ENCODE data around the gene KCNAB1.

DNA sequence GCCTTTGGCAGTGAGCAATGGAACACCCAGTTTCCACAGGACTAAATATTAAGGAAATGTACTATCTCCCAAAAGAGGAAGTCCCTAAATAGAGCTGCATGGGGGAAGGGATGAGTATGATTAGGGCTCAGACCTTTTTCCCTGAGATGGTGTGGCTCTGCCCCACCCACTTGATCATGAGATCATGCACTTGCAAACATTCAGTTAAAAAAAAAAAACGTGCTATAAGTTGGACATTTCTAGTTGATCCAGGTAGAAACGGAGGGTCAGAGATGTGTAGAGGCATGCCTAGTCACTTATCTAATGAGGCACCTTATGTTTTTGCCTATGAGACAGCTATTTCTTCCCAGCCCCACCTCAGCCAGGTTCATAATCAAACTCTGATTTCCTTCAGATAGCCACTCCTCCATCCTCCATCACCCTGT, 459.1 kb downstream of the KCNAB1 start:
- TF ChIP-seq, protein P1, sequence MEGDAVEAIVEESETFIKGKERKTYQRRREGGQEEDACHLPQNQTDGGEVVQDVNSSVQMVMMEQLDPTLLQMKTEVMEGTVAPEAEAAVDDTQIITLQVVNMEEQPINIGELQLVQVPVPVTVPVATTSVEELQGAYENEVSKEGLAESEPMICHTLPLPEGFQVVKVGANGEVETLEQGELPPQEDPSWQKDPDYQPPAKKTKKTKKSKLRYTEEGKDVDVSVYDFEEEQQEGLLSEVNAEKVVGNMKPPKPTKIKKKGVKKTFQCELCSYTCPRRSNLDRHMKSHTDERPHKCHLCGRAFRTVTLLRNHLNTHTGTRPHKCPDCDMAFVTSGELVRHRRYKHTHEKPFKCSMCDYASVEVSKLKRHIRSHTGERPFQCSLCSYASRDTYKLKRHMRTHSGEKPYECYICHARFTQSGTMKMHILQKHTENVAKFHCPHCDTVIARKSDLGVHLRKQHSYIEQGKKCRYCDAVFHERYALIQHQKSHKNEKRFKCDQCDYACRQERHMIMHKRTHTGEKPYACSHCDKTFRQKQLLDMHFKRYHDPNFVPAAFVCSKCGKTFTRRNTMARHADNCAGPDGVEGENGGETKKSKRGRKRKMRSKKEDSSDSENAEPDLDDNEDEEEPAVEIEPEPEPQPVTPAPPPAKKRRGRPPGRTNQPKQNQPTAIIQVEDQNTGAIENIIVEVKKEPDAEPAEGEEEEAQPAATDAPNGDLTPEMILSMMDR (IDR thresholded peaks at IDR 0.05; ENCODE audit: low read depth, low read length, missing input control), result no peak
- TF ChIP-seq RAD21 (IDR thresholded peaks at IDR 0.05), result no peak
- TF ChIP-seq FOXA1 (IDR thresholded peaks at IDR 0.05), result no peak
- TF ChIP-seq HNF4G (IDR thresholded peaks at IDR 0.05), result no peak
- TF ChIP-seq, protein P2, sequence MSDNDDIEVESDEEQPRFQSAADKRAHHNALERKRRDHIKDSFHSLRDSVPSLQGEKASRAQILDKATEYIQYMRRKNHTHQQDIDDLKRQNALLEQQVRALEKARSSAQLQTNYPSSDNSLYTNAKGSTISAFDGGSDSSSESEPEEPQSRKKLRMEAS (IDR thresholded peaks at IDR 0.05), result no peak
- TF ChIP-seq GABPA (IDR thresholded peaks at IDR 0.05 in 1 of 2, conservative IDR thresholded peaks at IDR 0.05 in 1 of 2), result no peak
- no peak for TF ChIP-seq ZBTB33 (IDR thresholded peaks at IDR 0.05)
- no peak for TF ChIP-seq SP1 (IDR thresholded peaks at IDR 0.05)
- TF ChIP-seq JUND (IDR thresholded peaks at IDR 0.05), result no peak
- TF ChIP-seq, protein P3, sequence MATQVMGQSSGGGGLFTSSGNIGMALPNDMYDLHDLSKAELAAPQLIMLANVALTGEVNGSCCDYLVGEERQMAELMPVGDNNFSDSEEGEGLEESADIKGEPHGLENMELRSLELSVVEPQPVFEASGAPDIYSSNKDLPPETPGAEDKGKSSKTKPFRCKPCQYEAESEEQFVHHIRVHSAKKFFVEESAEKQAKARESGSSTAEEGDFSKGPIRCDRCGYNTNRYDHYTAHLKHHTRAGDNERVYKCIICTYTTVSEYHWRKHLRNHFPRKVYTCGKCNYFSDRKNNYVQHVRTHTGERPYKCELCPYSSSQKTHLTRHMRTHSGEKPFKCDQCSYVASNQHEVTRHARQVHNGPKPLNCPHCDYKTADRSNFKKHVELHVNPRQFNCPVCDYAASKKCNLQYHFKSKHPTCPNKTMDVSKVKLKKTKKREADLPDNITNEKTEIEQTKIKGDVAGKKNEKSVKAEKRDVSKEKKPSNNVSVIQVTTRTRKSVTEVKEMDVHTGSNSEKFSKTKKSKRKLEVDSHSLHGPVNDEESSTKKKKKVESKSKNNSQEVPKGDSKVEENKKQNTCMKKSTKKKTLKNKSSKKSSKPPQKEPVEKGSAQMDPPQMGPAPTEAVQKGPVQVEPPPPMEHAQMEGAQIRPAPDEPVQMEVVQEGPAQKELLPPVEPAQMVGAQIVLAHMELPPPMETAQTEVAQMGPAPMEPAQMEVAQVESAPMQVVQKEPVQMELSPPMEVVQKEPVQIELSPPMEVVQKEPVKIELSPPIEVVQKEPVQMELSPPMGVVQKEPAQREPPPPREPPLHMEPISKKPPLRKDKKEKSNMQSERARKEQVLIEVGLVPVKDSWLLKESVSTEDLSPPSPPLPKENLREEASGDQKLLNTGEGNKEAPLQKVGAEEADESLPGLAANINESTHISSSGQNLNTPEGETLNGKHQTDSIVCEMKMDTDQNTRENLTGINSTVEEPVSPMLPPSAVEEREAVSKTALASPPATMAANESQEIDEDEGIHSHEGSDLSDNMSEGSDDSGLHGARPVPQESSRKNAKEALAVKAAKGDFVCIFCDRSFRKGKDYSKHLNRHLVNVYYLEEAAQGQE (IDR thresholded peaks at IDR 0.05), result no peak
- TF ChIP-seq TAF1 (conservative IDR thresholded peaks at IDR 0.05), result no peak

Measured in liver (tissue), 3 donors.